HG03108 (cell line): ENCODE results near the gene TYMP.
"Not testable (repeated sequence)": the region's sequence is repeated elsewhere in the genome, so short reads cannot be mapped to it uniquely, and the experiment has no call there.

Source experiments
- ATAC-seq: cut with Tn5 transposase; IDR thresholded peaks from one replicate; pipeline ENCODE4 v1.9.1; 2021; ENCODE audit warnings: moderate library complexity; ENCODE audit not compliant: unreplicated experiment

TYMP gene

DNA sequence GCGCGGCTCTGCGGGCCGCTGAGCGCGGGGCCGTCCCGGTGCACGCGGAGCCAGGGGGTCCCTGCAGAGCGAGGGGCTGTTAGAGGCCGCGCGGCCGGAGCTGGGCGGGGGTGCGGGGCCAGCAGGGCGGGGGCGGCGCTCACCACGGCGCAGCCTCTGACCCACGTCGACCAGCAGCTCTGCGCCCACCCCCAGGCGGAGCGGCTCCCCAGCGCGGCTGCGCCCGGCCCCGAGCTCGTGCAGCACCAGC, 4.0 kb downstream of the TYMP start:
- ATAC-seq = peak; percentile 8

DNA sequence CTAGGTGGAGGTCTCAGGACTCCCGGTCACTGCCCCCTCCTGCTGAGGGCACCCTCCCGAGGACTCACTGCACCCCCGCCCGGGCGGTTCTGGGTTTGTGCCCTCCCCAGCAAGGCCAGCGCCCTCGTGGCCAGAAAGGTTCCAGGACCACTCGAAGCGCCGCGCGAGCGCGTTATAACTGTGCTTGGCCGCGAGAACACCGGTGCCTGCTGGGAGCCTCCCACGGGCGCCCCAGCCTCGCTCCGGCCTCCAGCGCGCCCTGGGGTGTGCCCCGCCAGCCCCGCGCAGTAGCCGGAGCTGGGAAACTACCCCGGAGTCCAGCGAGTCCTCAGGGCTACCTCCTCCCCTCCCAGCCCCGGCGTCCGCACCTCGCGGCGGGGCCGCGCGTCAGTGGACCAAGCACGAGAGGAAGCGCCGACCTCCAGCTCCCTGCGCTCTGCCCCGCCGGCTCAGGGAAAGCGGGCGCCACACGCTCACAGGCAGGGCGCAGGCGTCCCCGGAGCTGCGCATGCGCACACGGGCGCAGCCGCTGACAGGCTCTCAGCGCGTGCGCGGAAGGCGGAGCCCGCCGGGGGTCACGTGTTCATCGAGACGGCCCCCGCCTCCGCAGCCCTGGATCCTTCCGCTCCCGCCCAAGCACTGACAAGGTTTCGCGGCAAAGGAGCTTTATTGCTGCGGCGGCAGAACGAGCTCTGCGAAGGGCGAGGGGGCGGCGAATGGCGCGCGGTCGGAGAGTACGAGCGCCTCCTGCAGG, 4.5 kb downstream of the TYMP start, which contains the start of gene SCO2:
TSS of gene SCO2 (minus strand) at position 495 of the 754 bp plus-strand sequence. CDS start 1,187 bp downstream, outside the sequence.
- peak; percentile 19 for ATAC-seq

GRCh38 chr22:50524676-50525103, 5.1 kb downstream of the TYMP start:
- ATAC-seq = no peak

DNA sequence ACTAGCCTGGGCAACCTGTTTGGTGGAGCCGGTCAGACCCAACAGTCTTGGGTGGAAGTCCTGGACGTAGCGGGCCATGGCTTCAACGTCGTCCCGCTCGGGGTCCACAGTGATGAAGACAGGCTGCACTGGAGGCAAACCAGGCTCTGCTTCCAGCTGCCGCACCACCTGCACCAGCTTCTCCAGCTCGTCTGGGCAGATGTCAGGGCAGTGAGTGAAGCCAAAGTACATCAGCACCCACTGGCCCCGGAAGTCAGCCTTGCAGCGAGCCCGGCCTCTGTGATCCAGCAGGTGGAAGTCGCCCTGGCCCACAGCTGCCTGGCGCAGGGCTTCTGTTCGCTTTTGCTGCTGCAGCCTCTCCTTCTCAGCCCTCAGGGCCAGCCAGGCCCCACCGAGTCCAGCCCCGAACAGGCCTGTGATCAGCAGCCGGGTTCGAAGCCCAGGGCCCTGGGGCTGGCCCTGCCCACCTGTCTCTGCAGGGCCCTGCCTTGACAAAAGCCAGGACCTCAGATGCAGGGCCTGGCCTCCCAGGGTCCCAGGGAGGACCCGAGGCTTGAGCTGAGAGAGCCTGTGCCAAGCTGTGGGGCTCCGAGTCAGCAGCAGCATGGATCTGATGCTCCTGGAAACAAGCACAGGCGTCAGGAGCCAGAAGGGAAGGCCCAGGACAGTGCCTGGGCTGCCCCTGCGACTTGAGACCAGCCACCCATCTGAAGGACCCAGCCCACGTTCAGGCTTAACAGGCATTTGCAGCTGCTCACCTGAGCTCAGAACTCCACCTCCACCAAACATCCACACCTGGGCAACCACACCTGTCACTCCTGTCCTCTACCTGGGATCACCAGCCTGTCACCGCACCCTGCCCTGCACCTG, 5.8 kb downstream of the TYMP start:
- no peak for ATAC-seq

DNA sequence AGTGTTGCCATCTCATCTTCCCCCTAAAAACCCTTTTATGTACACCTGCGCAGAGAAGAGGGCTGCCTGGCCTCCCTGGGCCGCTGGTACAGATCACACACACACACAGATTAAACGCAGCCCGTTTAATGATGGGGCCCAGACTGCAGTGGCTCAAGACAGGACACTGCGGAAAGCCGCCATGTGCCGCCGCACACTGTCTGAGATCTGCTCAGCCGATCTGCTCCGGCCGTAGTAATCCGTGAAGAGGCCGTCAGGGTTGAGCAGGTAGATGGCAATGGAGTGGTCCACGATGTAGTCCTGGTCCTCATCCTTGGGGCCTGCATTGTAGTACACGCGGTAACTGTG, 6.4 kb downstream of the TYMP start:
- ATAC-seq = no peak

DNA sequence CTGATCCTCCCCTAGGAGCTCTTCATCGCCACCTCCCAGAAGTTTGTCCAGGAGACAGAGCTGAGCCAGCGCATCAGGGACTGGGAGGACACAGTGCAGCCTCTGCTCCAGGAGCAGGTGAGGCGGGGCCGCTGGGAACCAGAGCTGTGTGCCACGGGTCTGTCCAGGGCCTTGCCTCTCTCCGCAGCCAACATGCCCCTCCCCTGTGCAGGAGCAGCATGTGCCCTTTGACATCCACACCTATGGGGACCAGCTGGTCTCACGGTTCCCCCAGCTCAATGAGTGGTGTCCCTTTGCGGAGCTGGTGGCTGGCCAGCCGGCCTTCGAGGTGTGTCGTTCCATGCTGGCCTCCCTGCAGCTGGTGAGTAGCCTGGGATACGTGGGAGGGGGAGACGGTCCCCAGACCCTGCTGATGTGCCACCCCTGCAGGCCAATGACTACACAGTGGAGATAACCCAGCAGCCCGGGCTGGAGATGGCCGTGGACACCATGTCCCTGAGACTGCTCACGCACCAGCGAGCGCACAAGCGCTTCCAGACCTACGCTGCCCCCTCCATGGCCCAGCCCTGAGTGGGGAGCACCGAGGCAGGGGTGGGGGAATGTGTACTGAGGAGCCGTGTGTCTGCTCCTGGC, 6.9 kb downstream of the TYMP start:
- no peak for ATAC-seq

DNA sequence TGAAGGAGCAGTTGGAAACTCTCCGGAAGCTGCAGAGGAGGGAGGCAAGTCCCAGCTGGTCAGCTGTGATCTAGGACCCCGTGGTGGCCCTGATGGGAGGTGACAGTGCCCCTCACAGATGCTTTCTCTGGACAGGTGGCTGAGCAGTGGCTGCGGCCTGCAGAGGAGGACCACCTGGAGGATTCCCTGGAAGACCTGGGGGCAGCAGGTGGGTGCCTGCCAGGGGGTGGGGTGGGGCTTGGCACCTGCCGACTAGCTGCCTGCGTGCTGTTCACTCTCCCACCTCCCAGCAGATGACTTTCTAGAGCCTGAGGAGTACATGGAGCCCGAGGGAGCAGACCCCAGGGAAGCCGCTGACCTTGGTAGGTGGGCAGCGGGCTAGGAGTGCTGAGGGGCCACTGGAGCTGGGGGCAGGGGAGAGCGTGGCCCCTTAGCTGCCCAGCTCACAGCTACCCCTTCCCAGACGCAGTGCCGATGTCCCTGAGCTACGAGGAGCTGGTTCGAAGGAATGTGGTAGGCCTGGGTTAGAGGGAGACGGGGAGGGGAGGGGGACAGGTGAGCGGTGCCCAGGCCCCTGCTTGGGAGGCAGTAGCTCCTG, 7.5 kb downstream of the TYMP start:
- ATAC-seq = no peak

DNA sequence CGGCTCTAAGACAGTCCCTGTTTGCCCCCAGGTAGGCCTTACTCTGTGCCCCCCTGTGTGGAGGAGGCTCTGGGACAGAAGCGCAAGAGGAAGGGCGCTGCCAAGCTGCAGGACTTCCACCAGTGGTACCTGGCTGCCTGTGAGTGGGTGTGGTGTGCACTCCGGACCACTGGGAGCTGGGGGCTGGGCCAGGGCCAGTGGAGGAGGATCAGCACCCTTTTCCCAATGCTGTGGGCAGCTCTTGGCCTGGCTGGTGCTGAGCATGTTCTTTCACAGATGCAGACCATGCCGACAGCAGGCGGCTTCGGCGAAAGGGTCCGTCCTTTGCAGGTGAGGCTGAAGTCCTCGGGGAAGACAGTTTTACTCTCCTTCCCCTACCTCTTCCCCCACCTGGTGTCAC, 8.1 kb downstream of the TYMP start:
- no peak for ATAC-seq

DNA sequence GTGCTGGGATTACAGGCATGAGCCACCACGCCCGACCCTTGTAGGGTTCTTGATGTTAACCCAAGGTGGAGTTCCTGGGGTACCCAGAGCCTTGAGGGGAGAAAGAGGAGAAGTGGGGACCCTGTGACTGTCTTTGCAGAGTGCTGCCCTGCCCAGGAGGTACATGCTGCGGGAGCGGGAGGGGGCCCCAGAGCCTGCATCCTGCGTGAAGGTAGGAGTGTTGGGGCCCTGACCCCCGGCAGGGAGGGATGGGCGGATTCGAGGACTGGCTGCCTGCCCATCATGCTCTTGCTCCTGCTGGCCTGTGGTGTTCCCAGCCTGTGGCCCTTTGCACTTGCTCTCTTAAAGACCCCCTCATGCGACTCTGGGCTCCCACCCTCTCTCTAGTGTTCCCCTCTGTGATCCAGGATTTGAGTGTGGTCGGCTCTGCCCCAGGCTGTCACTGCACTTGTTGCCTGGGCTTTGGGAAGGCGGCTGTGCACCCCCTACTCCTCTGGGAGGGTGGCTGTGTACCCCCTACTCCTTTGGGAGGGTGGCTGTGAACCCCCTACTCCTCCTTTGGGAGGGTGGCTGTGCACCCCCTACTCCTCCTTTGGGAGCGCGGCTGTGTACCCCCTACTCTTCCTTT, 8.9 kb downstream of the TYMP start:
- ATAC-seq = no peak

DNA sequence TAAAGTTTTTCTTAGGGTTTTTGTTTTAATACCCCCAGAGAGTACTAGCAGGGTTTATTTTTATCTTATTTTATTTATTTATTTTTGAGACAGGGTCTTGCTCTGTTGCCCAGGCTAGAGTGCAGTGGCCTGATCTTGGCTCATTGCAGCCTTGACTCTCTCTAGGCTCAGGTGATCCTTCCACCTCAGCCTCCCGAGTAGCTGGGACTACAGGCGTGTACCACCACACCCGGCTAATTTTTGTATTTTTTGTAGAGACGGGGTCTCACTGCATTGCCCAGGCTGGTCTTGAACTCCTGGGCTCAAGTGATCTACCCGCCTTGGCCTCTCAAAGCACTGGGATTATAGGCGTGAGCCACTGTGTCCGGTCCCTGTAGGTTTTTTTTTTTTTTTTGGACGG, 9.6 kb downstream of the TYMP start:
- ATAC-seq = not testable (repeated sequence)

- ATAC-seq = no peak
Observed at GRCh38 chr22:50519151-50519550, 10.7 kb downstream of the TYMP start.

DNA sequence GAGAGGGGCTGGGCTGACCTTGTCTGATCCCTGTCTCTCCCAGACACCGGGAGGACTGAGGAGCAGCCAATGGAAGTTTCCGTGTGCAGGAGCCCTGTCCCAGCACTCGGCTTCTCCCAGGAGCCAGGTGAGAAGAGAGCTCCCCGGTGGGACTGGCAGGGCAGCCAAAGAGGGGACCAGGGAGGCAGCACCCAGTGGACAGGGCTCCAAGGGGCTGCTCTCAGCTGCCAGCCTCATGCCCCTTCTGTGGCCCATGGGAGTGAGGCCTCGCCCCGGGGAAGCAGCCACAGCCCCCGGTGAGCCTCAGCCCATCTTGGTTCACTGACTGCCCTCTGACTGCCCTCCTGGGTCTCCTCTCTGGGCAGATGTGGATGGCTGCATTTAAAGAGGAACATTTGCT, 11.2 kb downstream of the TYMP start:
- no peak for ATAC-seq

- ATAC-seq = no peak
Observed at GRCh38 chr22:50517495-50518260, 12.1 kb downstream of the TYMP start.

GRCh38 chr22:50516891-50517290, 12.9 kb downstream of the TYMP start:
- no peak for ATAC-seq

DNA sequence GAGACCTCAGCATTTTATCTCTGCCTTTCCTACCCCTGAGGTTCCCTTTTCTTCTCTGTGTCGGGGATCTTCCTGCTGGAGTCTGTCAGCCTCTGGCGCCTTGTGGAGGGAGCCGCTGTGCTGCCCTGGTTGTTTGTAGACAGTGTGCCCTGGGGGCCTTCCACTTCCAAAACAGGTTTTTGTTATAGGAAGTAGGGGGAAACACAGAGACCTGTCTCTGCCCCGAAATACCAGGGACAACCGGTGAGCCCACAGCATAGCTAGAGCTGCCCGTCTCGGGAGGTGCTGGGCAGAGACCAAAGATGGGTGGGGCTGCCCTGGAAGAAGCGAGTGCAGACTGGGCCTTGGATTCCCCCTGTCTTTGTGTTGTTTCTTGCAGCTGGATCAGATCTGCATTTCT, 13.7 kb downstream of the TYMP start:
- ATAC-seq = no peak

DNA sequence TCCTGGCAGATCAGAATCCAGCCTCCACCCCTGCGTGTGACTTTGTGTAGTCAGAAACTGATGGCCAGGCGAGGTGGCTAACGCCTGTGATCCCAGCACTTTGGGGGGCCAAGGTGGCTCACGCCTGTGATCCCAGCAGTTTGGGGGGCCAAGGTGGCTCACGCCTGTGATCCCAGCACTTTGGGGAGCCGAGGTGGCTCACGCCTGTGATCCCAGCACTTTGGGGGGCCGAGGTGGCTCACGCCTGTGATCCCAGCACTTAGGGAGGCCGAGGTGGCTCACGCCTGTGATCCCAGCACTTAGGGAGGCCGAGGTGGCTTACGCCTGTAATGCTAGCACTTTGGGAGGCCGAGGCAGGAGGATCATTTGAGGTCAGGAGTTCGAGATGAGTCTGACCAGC, 16.6 kb downstream of the TYMP start:
- no peak for ATAC-seq

DNA sequence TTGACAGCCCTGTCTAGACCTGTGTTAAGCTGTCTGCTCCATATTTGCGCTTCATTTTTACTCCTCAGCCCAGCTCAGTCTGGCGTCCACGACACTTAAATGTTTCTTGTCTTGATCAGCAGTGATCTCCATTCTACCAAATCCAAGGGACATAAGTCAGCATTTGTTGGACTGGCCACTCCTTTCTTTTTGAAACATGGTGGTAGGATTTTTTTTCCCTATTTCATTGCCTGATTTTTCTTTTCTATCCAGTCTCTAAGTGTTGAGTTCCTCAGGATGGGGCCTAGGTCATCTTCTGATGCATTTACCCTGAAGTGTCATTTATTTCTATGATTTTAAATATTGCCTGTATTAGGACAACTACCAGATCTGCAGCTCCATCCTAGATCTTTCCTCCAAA, 20.9 kb downstream of the TYMP start:
- ATAC-seq = no peak

DNA sequence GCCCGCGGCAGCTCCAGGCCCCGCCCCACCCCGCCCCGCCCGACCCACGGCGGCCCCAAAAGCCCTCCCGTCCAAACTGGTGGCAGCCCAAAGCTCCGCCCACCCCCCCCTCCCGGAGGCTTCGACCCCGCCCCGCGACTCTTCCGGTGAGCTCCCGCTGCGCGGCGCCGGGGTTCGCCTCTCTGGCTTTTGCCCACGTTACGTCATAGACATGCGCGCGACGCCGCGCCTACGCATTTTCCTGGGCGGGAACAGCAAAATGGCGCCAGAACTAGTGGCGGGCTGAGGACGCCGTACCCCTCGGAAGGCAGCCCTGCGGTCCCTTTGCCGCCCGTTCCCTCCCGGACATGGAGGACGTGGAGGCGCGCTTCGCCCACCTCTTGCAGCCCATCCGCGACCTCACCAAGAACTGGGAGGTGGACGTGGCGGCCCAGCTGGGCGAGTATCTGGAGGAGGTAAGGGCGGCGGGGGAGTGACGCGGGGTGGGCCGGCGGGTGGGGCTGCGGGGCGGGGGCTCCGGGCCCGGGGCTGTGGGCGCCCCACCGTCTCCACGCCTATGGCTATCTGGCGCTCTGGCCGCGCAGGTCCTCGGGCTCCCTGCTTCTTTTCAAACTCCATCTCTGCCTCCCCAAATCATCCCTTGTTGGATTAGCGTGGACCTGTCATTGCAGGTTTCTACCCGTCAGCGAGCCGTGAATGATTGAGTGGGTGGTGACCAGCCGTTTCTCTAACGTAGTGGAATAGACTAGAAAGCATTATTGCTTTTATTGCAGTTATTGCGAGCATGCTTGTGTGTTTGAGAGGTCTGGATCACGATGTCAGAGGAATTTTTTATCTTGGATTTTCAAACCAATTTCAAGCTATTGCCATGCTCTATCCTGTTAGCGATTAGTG, 21.6 kb downstream of the TYMP start, which contains the start of gene NCAPH2:
TSS of gene NCAPH2 (plus strand) at position 234 of the 894 bp plus-strand sequence. CDS start at position 348, 114 bp downstream.
- peak; percentile 54 for ATAC-seq

DNA sequence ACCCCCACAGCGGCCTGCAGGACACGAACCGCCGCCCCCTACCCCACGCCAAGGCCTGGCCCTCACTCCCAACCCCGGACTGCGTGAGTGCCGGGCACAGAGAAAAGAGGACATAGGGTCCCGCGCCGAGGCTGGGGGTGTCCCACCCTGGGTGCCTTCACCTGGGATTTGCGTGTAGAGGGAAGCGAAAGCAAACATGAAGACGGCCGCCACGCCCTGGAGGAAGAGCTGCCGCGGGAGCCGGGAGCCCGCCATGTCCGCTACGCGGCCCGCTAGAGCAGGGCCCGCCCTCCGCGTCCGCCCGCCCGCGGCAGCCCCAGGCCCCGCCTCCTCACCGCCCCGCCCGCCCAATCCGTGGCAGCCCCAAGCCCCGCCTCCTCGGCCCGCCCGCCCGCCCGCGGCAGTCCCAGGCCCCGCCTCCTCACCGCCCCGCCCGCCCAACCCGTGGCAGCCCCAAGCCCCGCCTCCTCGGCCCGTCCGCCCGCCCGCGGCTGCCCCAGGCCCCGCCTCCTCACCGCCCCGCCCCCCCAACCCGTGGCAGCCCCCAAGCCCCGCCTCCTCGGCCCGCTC, 22.3 kb downstream of the TYMP start, which contains the start of gene LMF2:
TSS of gene LMF2 (minus strand) at position 282 of the 570 bp plus-strand sequence. CDS start at position 255, 27 bp downstream.
- ATAC-seq = peak; percentile 46
